AG04450 (cell line): ENCODE results near the gene SENP6. TPM values are rescaled to one million over a fixed set of nuclear protein-coding genes. Genes with fewer than 3 reads are reported as not detected.

ENCODE experiments used
- CTCF ChIA-PET: fragments of 300-600, 350-600 bp; formaldehyde crosslinking; extraction: SDS; loops from one replicate; lab custom pipeline; 2022; ENCODE audit warnings: antibody characterized with exemption, inconsistent platforms; lab: Charles Lee
- POLR2A ChIA-PET: fragments of 350-600 bp; formaldehyde crosslinking; extraction: SDS; loops from one replicate; lab custom pipeline; 2021; ENCODE audit warnings: antibody characterized with exemption, inconsistent platforms; lab: Yijun Ruan, JAX
- DNase-seq: peaks from one replicate; pipeline ENCODE4 v3.0.0-alpha.2; 2011; ENCODE audit warnings: low read depth, low spot score
- H3K27ac ChIP-seq: one replicate; pipeline ENCODE4 v1.5.1; 2012; ENCODE audit warnings: low read depth, low read length, control low read depth
- H3K27me3 ChIP-seq: one replicate; pipeline ENCODE4 v1.6.0; 2012; ENCODE audit warnings: low read length; ENCODE audit not compliant: control insufficient read depth, insufficient read depth
- H3K4me3 ChIP-seq: 2 replicates; pipeline ENCODE4 v1.5.1; 2011; ENCODE audit warnings: mild to moderate bottlenecking, low read depth, low read length, control low read depth
- H3K9me3 ChIP-seq: 2 replicates; pipeline ENCODE4 v1.5.1; 2012; ENCODE audit warnings: low read length; ENCODE audit not compliant: control insufficient read depth, insufficient read depth
- polyA plus RNA-seq: library from polyadenylated mRNA; depleted of rRNA; stranded (reverse); fragments of >200 nt; gene quantifications from 2 replicates; pipeline ENCODE4 v1.2.3, GENCODE V29; 2011
- TF ChIP-seq, protein P1 (sequence below): IDR thresholded peaks from 2 replicates; pipeline ENCODE4 v1.5.1; 2011; ENCODE audit warnings: low read depth, low read length, control low read depth, inconsistent platforms

The SENP6 gene
- polyA plus RNA-seq, 1 experiment, result 55.8 TPM

DNA sequence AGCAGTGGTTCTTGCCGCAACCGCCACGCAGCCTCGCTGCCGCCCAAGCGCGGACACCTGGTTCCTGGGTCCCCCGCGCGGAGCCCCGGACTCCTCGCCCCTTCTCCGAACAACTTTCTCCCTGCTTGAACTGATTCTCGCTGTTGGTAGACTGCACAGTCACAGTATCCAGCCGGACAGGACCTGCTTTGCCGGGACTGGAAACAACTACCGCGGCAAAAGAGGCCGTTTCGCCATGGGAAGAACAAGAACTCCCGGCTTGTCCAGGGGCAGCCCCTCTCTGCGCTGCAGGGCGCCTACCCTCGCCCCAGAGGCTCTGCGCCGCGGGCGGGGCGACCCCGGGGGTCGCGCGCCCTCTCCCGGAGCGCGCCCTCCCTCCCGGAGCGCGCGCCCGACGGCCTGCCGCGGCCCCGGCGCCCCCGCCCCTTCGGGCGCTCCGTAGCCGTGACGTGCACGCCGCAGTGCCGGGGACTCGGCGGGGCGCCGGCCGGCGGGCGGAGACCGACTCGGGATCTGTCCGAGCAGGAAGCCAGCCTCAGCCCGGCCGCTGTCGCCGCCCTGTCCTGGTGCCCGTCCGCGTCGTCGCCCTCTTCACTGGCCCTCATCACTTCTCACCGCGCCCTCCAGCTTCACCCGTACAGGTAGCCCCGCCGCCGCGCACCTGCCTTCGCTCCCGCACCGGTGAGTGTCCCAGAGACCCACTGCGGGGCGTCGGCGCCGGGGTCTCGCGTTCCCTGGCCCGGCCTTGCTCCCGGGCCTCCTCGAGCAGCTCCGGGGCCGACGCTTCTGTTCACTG lies 147.3 kb downstream of the SENP6 start, which contains the start of gene MYO6:
Gene MYO6, plus strand, starts transcription at position 497 of the 796 bp plus-strand sequence. CDS start 68,309 bp downstream, outside the sequence.
- Histone ChIP-seq H3K9me3 (no peaks in the 10 kb centered on the region; the same call in 1 of the 2 replicates), H3K4me3 (peak within 1 kb of the TSS; percentile 91), H3K27ac (peak within 1 kb of the TSS; percentile 66), H3K27me3 (peaks cover 5% of the 10 kb centered on the region)
- DNase-seq, result no peak
- POLR2A ChIA-PET, result no interaction called here
- TF ChIP-seq, protein P1, sequence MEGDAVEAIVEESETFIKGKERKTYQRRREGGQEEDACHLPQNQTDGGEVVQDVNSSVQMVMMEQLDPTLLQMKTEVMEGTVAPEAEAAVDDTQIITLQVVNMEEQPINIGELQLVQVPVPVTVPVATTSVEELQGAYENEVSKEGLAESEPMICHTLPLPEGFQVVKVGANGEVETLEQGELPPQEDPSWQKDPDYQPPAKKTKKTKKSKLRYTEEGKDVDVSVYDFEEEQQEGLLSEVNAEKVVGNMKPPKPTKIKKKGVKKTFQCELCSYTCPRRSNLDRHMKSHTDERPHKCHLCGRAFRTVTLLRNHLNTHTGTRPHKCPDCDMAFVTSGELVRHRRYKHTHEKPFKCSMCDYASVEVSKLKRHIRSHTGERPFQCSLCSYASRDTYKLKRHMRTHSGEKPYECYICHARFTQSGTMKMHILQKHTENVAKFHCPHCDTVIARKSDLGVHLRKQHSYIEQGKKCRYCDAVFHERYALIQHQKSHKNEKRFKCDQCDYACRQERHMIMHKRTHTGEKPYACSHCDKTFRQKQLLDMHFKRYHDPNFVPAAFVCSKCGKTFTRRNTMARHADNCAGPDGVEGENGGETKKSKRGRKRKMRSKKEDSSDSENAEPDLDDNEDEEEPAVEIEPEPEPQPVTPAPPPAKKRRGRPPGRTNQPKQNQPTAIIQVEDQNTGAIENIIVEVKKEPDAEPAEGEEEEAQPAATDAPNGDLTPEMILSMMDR, result no peak
- CTCF ChIA-PET, result no interaction called here

DNA sequence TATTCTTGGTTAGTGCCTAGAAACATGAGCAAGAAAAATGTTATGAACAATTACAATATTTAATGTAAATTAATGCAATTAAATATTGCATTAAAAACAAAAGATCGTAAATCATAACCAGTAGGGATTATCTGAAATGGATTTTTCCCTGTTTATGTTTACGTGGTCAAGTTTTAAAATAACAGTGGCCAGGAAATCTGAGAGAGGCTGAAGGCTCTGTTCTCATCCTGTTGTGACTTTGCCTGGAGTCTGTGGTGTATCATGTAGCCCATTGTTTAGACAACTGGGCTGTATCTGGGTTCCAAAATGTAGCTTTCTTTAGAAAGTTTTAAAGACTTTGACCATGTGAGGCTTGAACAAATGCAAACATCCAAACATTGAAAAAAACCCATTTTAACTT lies 149.8 kb downstream of the SENP6 start:
- no peaks in the 10 kb centered on the region for H3K27me3 ChIP-seq
- no peaks in the 10 kb centered on the region; the same call in 1 of the 2 replicates for H3K9me3 ChIP-seq
- POLR2A ChIA-PET, result no interaction called here
- TF ChIP-seq, protein P1, result no peak
- no peak overlapping the region for H3K4me3 ChIP-seq
- H3K27ac ChIP-seq, result no peak overlapping the region
- CTCF ChIA-PET, result no interaction called here
- DNase-seq, result peak; percentile 59

DNA sequence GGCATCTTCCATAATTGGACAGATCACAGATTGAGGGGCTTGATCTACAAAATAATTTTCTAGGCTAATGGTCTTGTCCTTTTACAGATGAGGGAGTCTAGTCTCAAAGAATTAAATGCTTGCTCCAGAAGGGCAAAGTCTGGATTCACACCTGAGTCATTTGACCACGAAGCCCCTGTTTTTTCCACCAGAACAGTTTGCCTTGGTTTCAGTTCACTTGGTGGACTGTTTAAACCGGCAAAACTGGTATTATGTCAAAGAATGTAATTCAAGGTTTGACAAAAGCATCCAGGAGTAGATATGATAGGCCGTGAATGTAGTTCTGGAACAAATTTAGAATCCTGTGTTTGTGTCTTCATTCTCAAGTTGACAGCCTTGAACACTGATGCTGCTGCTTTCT lies 150.7 kb downstream of the SENP6 start:
- TF ChIP-seq, protein P1, result no peak
- no peak overlapping the region for H3K27ac ChIP-seq
- no peak overlapping the region for H3K4me3 ChIP-seq
- CTCF ChIA-PET, result no interaction called here
- POLR2A ChIA-PET, result no interaction called here
- DNase-seq, result no peak
- no peaks in the 10 kb centered on the region for H3K27me3 ChIP-seq
- H3K9me3 ChIP-seq, result no peaks in the 10 kb centered on the region; the same call in 1 of the 2 replicates

DNA sequence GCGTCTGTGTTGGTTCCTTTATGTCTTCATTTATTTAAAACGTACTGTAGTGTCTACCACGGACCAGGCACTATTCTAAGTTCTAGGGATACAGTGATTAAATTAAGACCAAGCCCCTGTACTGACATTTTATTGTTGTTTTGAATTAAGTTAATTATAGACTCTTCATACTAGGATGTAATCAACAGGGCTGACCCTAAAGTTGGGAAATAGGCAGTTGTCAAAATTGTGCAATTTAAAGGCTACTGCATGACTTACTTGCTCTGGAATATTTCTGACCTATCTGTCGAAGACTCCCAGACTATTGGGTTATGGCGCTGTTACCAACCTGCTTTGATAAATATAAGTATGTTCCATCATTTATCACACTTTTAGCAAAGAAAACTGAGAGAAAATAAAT lies 154.0 kb downstream of the SENP6 start:
- Histone ChIP-seq H3K9me3 (peaks cover 2% of the 10 kb centered on the region; the same call in 1 of the 2 replicates), H3K27me3 (no peaks in the 10 kb centered on the region), H3K4me3 (no peak overlapping the region), H3K27ac (no peak overlapping the region)
- no peak for DNase-seq
- ChIA-PET CTCF (no interaction called here), POLR2A (no interaction called here)
- TF ChIP-seq, protein P1, result no peak

DNA sequence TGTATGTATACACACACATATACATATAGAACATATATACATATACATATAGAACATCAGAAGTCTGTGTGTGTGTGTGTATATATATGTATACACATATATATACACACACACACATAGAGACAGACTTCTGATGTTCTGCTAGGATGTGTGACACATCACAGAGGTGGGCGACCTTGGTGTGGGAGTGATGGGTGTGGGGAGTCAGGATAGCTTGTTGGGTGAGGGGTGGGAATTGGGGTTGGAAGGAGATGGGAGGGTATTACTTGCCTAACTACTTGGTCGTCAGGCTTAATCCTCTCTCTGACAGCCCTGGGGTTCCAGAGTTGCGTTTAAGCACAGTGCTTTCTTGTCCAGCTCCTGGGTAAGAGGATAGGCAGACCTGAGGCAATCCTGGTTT lies 155.6 kb downstream of the SENP6 start:
- TF ChIP-seq, protein P1, result no peak
- H3K27ac ChIP-seq, result no peak overlapping the region
- no peak for DNase-seq
- POLR2A ChIA-PET, result interaction anchor here (0.7 kb wide), 1 partner anchor 198 kb away, joined by 6 read pairs; no protein-coding TSS in a partner anchor
- H3K9me3 ChIP-seq, result peaks cover 2% of the 10 kb centered on the region; the same call in 1 of the 2 replicates
- CTCF ChIA-PET, result no interaction called here
- no peak overlapping the region for H3K4me3 ChIP-seq
- no peaks in the 10 kb centered on the region for H3K27me3 ChIP-seq
